HG02623 (cell line): Measurements from ENCODE around the gene DOK7.

Experiments used
- ATAC-seq: cut with Tn5 transposase; IDR thresholded peaks from one replicate; pipeline ENCODE4 v1.9.1; 2021; ENCODE audit warnings: moderate library complexity; ENCODE audit not compliant: unreplicated experiment

The DOK7 gene

GRCh38 chr4:3427134-3427476 lies 36.0 kb upstream of the DOK7 start:
- no peak for ATAC-seq

GRCh38 chr4:3427706-3428446 lies 35.2 kb upstream of the DOK7 start:
- no peak for ATAC-seq

- ATAC-seq: no peak
Observed at GRCh38 chr4:3429651-3430050, 33.5 kb upstream of the DOK7 start.

GRCh38 chr4:3430524-3430923 lies 32.6 kb upstream of the DOK7 start:
- ATAC-seq: no peak

GRCh38 chr4:3431446-3431993 lies 31.6 kb upstream of the DOK7 start:
- ATAC-seq: no peak

- no peak for ATAC-seq
Observed at GRCh38 chr4:3432381-3432790, 30.7 kb upstream of the DOK7 start.

GRCh38 chr4:3433138-3433869 lies 29.8 kb upstream of the DOK7 start:
- no peak for ATAC-seq

- ATAC-seq: no peak
Observed at GRCh38 chr4:3434881-3435685, 28.0 kb upstream of the DOK7 start.

GRCh38 chr4:3435686-3435956 lies 27.5 kb upstream of the DOK7 start:
- no peak for ATAC-seq

- no peak for ATAC-seq
Observed at GRCh38 chr4:3436048-3436797, 26.9 kb upstream of the DOK7 start.

- no peak for ATAC-seq
Observed at GRCh38 chr4:3436798-3437581, 26.1 kb upstream of the DOK7 start.

GRCh38 chr4:3437582-3437936 lies 25.5 kb upstream of the DOK7 start:
- ATAC-seq: no peak

GRCh38 chr4:3437998-3438846 lies 24.9 kb upstream of the DOK7 start:
- ATAC-seq: no peak

GRCh38 chr4:3438847-3439180 lies 24.3 kb upstream of the DOK7 start:
- ATAC-seq: no peak

- ATAC-seq: no peak
Observed at GRCh38 chr4:3439391-3439790, 23.7 kb upstream of the DOK7 start.

- ATAC-seq: no peak
Observed at GRCh38 chr4:3440011-3440410, 23.1 kb upstream of the DOK7 start.

GRCh38 chr4:3440979-3441500 lies 22.1 kb upstream of the DOK7 start:
- no peak for ATAC-seq

GRCh38 chr4:3441501-3442459 lies 21.3 kb upstream of the DOK7 start, which contains the start of gene HGFAC:
Gene HGFAC (plus strand): TSS chr4:3441968. CDS start chr4:3442002, 34 bp downstream.
- ATAC-seq: no peak
